IMR-90 (cell line): ENCODE measurements around the gene GSG1L. TPM values are rescaled to one million over a fixed set of nuclear protein-coding genes. Genes with fewer than 3 reads are reported as not detected.

Experiments
- ATAC-seq: fragments of 200-7000 bp; cut with Tn5 transposase; 2 replicates; pipeline ENCODE4 v1.9.1; 2020; ENCODE audit warnings: low read depth, mild to moderate bottlenecking, moderate library complexity
- BruUV-seq: library from RNA; stranded (reverse); fragments of 400-500 nt; replicated peaks from 2 replicates; lab custom pipeline; 2021; lab: Mats Ljungman, UMichigan
- CTCF ChIA-PET: fragments of 300-600 bp; formaldehyde crosslinking; extraction: SDS; loops from one replicate; lab custom pipeline; 2021; ENCODE audit warnings: antibody characterized with exemption; lab: Yijun Ruan, JAX
- POLR2A ChIA-PET: fragments of 300-600 bp; sonication (Branson Sonifier 250); formaldehyde crosslinking; loops from one replicate; lab custom pipeline; 2022; ENCODE audit warnings: antibody characterized with exemption; ENCODE audit not compliant: unreplicated experiment; lab: Charles Lee
- DNase-seq: peaks from one replicate; pipeline ENCODE4 v3.0.0; 2013
- H2AFZ ChIP-seq: replicated peaks from 2 replicates; pipeline ENCODE3; 2013; ENCODE audit warnings: low read length, mild to moderate bottlenecking; ENCODE audit not compliant: poor library complexity
- H2AK5ac ChIP-seq: 2 replicates; pipeline ENCODE4 v1.6.1; 2013; ENCODE audit warnings: low read depth, low read length, inconsistent platforms
- H2AK9ac ChIP-seq: replicated peaks from 2 replicates; pipeline ENCODE3; 2013; ENCODE audit warnings: mild to moderate bottlenecking, low read depth, low read length, moderate library complexity; ENCODE audit not compliant: poor library complexity
- H2BK120ac ChIP-seq: 2 replicates; pipeline ENCODE4 v1.6.1; 2013; ENCODE audit warnings: low read depth, low read length, inconsistent platforms
- H2BK15ac ChIP-seq: 3 replicates; pipeline ENCODE4 v1.6.1; 2013; ENCODE audit warnings: low read depth, low read length, inconsistent platforms
- H2BK20ac ChIP-seq: 2 replicates; pipeline ENCODE4 v1.6.1; 2013; ENCODE audit warnings: low read depth, mild to moderate bottlenecking, inconsistent platforms, low read length, moderate library complexity
- H2BK5ac ChIP-seq: 2 replicates; pipeline ENCODE4 v1.6.1; 2013; ENCODE audit warnings: mild to moderate bottlenecking, low read depth, low read length, inconsistent platforms; ENCODE audit not compliant: poor library complexity, severe bottlenecking
- H3K14ac ChIP-seq: replicated peaks from 2 replicates; pipeline ENCODE4 v1.6.1; 2013; ENCODE audit warnings: low read depth, low read length, inconsistent platforms
- H3K18ac ChIP-seq: 2 replicates; pipeline ENCODE4 v1.6.1; 2013; ENCODE audit warnings: low read depth, low read length, control low read depth
- H3K23ac ChIP-seq: 2 replicates; pipeline ENCODE4 v1.6.1; 2013; ENCODE audit warnings: low read depth, low read length, inconsistent platforms
- H3K27ac ChIP-seq: 2 replicates; pipeline ENCODE4 v1.5.1; 2013; ENCODE audit warnings: mild to moderate bottlenecking, control low read depth, low read length; ENCODE audit not compliant: insufficient read depth
- H3K27me3 ChIP-seq: 2 replicates; pipeline ENCODE4 v1.6.1; 2013; ENCODE audit warnings: low read length; ENCODE audit not compliant: control insufficient read depth, insufficient read depth
- H3K36me3 ChIP-seq: 2 replicates; pipeline ENCODE4 v1.6.1; 2013; ENCODE audit warnings: low read length, mixed read lengths; ENCODE audit not compliant: control insufficient read depth, insufficient read depth
- H3K4ac ChIP-seq: 2 replicates; pipeline ENCODE4 v1.6.1; 2013; ENCODE audit warnings: low read depth, low read length, inconsistent platforms
- H3K4me1 ChIP-seq: 2 replicates; pipeline ENCODE4 v1.6.1; 2013; ENCODE audit warnings: low read length, mixed read lengths; ENCODE audit not compliant: control insufficient read depth, insufficient read depth
- H3K4me2 ChIP-seq: 2 replicates; pipeline ENCODE4 v1.6.1; 2013; ENCODE audit warnings: low read depth, mild to moderate bottlenecking, control low read depth, low read length, moderate library complexity
- H3K4me3 ChIP-seq: 2 replicates; pipeline ENCODE4 v1.5.1; 2013; ENCODE audit warnings: low read depth, mild to moderate bottlenecking, control low read depth, low read length, moderate library complexity; ENCODE audit not compliant: insufficient read depth
- H3K56ac ChIP-seq: 2 replicates; pipeline ENCODE4 v1.6.1; 2013; ENCODE audit warnings: low read length, inconsistent platforms; ENCODE audit not compliant: insufficient read depth; ENCODE audit errors: extremely low read depth
- H3K79me1 ChIP-seq, 2 experiments: 2 replicates each; pipeline ENCODE4 v1.6.1; 2013; ENCODE audit warnings: low read length in 2 of 2, inconsistent platforms in 1 of 2, low read depth in 1 of 2
- H3K9ac ChIP-seq: 2 replicates; pipeline ENCODE4 v1.6.1; 2013; ENCODE audit warnings: low read depth, low read length, control low read depth
- H3K9me1 ChIP-seq: 2 replicates; pipeline ENCODE4 v1.6.1; 2013; ENCODE audit warnings: low read length, inconsistent platforms; ENCODE audit not compliant: insufficient read depth
- H3K9me3 ChIP-seq: 2 replicates; pipeline ENCODE4 v1.6.1; 2013; ENCODE audit warnings: low read length; ENCODE audit not compliant: control insufficient read depth, insufficient read depth
- H4K20me1 ChIP-seq: 2 replicates; pipeline ENCODE4 v1.6.1; 2013; ENCODE audit warnings: low read length, inconsistent platforms; ENCODE audit not compliant: insufficient read depth
- H4K5ac ChIP-seq: 2 replicates; pipeline ENCODE4 v1.6.1; 2013; ENCODE audit warnings: mild to moderate bottlenecking, low read depth, low read length, control low read depth
- H4K8ac ChIP-seq, 2 experiments: 2 replicates each; pipeline ENCODE4 v1.6.1; 2013; ENCODE audit warnings: low read depth in 2 of 2, low read length in 2 of 2, control low read depth in 1 of 2, inconsistent platforms in 1 of 2
- H4K91ac ChIP-seq: 2 replicates; pipeline ENCODE4 v1.6.1; 2013; ENCODE audit warnings: low read depth, low read length, inconsistent platforms; ENCODE audit not compliant: insufficient read depth
- BHLHE40 ChIP-seq: fragments of 150-350 bp; IDR thresholded peaks from 2 replicates; pipeline ENCODE4 v1.6.1; 2016; ENCODE audit warnings: mild to moderate bottlenecking, low read depth, low read length
- CEBPB ChIP-seq: IDR thresholded peaks from 2 replicates; pipeline ENCODE4 v1.6.1; 2012; ENCODE audit warnings: low read depth, low read length, improper control_type of control experiment
- CTCF ChIP-seq: conservative IDR thresholded peaks from 2 replicates; pipeline ENCODE4 v1.5.1; 2012; ENCODE audit warnings: mild to moderate bottlenecking, low read depth, low read length, improper control_type of control experiment
- FOS ChIP-seq: fragments of 150-350 bp; IDR thresholded peaks from 2 replicates; pipeline ENCODE4 v1.6.1; 2016; ENCODE audit warnings: low read depth, low read length
- MAFK ChIP-seq: IDR thresholded peaks from 2 replicates; pipeline ENCODE4 v1.6.1; 2012; ENCODE audit warnings: low read depth, low read length, improper control_type of control experiment
- MAZ ChIP-seq: IDR thresholded peaks from 2 replicates; pipeline ENCODE4 v1.6.1; 2012; ENCODE audit warnings: low read depth, mild to moderate bottlenecking, low read length, improper control_type of control experiment, moderate library complexity, borderline replicate concordance
- MXI1 ChIP-seq: IDR thresholded peaks from 2 replicates; pipeline ENCODE4 v1.6.1; 2012; ENCODE audit warnings: low read depth, mild to moderate bottlenecking, low read length, moderate library complexity, borderline replicate concordance
- NFE2L2 ChIP-seq: fragments of 150-350 bp; IDR thresholded peaks from 2 replicates; pipeline ENCODE4 v1.6.1; 2016; ENCODE audit warnings: low read depth, mild to moderate bottlenecking, low read length
- RAD21 ChIP-seq: IDR thresholded peaks from 2 replicates; pipeline ENCODE4 v1.6.1; 2012; ENCODE audit warnings: low read length, improper control_type of control experiment
- RCOR1 ChIP-seq: IDR thresholded peaks from 2 replicates; pipeline ENCODE4 v1.6.1; 2012; ENCODE audit warnings: mild to moderate bottlenecking, low read length, improper control_type of control experiment; ENCODE audit not compliant: insufficient replicate concordance
- RFX5 ChIP-seq: IDR thresholded peaks from 2 replicates; pipeline ENCODE4 v1.8.0; 2012; ENCODE audit warnings: low read depth, mild to moderate bottlenecking, low read length, moderate library complexity
- WGBS, 2 experiments: methylation state at CpG; one replicate each; pipeline versions ENCODE4 v1.1.5 to v1.1.7; 2013; ENCODE audit warnings: missing lambda C conversion rate in 2 of 2; ENCODE audit not compliant: insufficient read length in 1 of 2; ENCODE audit errors: extremely low coverage in 2 of 2; 5-methylcytosine and 5-hydroxymethylcytosine counted together
- dilution Hi-C: fragments of 300-500 bp; cut with HindIII; formaldehyde crosslinking; loops from one replicate; pipeline ENCODE4 v1.14.3; 2018; ENCODE audit warnings: low sequenced_read_pairs; ENCODE audit not compliant: unreplicated experiment
- in situ Hi-C: fragments of 300-500 bp; cut with MboI; formaldehyde crosslinking; loops from 3 replicates; pipeline ENCODE4 v1.14.3; 2019; ENCODE audit warnings: low sequenced_read_pairs, inconsistent platforms, mixed read lengths
- intact Hi-C: fragments of 100-400 bp; cut with micrococcal nuclease; formaldehyde crosslinking; loops from 2 replicates; pipeline ENCODE4 v1.10.0; 2022
- polyA plus RNA-seq, 3 experiments: library from polyadenylated mRNA; depleted of rRNA; stranded (reverse); fragments of >200 nt; gene quantifications; 2 replicates each; pipeline ENCODE4 v1.2.3, GENCODE V29; 2012; ENCODE audit warnings: low replicate concordance in 1 of 3
- total RNA-seq: library from RNA; depleted of rRNA; stranded (reverse); fragments of >200 nt; gene quantifications from 2 replicates; pipeline ENCODE4 v1.2.3, GENCODE V29; 2012
- TF ChIP-seq, protein P1 (sequence below): fragments of 150-350 bp; IDR thresholded peaks from 2 replicates; pipeline ENCODE4 v1.6.1; 2016; ENCODE audit warnings: low read depth, mild to moderate bottlenecking, low read length, moderate library complexity, borderline replicate concordance
- TF ChIP-seq, protein P2 (sequence below): fragments of 150-350 bp; IDR thresholded peaks from 2 replicates; pipeline ENCODE4 v1.6.1; 2017; ENCODE audit warnings: mild to moderate bottlenecking, antibody characterized with exemption, low read length, low read depth

GSG1L gene
- total and polyA plus RNA-seq, 2 of the 4 experiments (the other 2 are of a cell fraction), result not detected

DNA sequence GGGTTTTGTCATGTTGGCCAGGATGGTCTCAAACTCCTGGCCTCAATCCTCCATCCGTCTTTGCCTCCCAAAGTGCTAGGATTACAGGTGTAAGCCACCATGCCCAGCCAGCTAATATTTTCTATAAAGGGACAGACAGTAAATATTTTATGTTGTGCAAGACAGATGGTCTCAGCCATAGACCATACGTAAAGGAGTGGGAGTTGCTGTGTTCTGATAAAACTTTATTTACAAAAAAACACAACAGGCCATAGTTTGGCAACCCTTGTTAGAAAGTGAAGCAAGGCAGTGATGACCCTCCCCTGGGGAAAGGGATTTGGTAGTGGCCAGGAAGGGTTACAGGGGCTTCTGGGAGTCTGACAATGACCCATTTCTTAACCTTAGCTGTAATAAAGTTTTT is 119.7 kb downstream of the GSG1L start:
- Histone ChIP-seq H3K4me2 (no peak overlapping the region), H4K91ac (no peak overlapping the region), H2AK5ac (no peak overlapping the region), H3K4me3 (no peak overlapping the region), H2AFZ (no peak overlapping the region), H3K4me1 (no peaks in the 10 kb centered on the region), H3K79me1 (no peaks in the 10 kb centered on the region), H3K9ac (no peak overlapping the region), H3K18ac (no peak overlapping the region), H3K27ac (no peak overlapping the region), H3K36me3 (no peaks in the 10 kb centered on the region), H4K8ac (no peak overlapping the region), H2BK5ac (no peak overlapping the region), H2BK15ac (no peak overlapping the region), H2BK20ac (no peak overlapping the region), H3K14ac (no peak overlapping the region), H2AK9ac (no peak overlapping the region), H3K9me3 (no peaks in the 10 kb centered on the region), H2BK120ac (no peak overlapping the region), H4K5ac (no peak overlapping the region), H3K4ac (no peak overlapping the region), H3K23ac (no peak overlapping the region), H4K20me1 (no peaks in the 10 kb centered on the region), H3K27me3 (peaks cover 12% of the 10 kb centered on the region), H3K9me1 (no peaks in the 10 kb centered on the region), H3K56ac (no peak overlapping the region)
- DNase-seq (no peak), ATAC-seq (no peak)
- ChIA-PET CTCF (no interaction called here), POLR2A (no interaction called here)
- BruUV-seq, result no TSS peak
- intact Hi-C loops, result no loop called here
- no CpG with 5 or more reads among the region's 2 CpGs for WGBS, 2 experiments
- in situ Hi-C loops, result no loop called here
- no peak for TF ChIP-seq RFX5
- no peak for TF ChIP-seq BHLHE40
- TF ChIP-seq MXI1, result no peak
- TF ChIP-seq, protein P1, sequence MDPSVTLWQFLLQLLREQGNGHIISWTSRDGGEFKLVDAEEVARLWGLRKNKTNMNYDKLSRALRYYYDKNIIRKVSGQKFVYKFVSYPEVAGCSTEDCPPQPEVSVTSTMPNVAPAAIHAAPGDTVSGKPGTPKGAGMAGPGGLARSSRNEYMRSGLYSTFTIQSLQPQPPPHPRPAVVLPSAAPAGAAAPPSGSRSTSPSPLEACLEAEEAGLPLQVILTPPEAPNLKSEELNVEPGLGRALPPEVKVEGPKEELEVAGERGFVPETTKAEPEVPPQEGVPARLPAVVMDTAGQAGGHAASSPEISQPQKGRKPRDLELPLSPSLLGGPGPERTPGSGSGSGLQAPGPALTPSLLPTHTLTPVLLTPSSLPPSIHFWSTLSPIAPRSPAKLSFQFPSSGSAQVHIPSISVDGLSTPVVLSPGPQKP, result no peak
- TF ChIP-seq RCOR1, result no peak
- no peak for TF ChIP-seq CEBPB
- TF ChIP-seq RAD21, result no peak
- TF ChIP-seq, protein P2, sequence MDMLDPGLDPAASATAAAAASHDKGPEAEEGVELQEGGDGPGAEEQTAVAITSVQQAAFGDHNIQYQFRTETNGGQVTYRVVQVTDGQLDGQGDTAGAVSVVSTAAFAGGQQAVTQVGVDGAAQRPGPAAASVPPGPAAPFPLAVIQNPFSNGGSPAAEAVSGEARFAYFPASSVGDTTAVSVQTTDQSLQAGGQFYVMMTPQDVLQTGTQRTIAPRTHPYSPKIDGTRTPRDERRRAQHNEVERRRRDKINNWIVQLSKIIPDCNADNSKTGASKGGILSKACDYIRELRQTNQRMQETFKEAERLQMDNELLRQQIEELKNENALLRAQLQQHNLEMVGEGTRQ, result no peak
- no peak for TF ChIP-seq CTCF
- TF ChIP-seq MAFK, result no peak
- TF ChIP-seq MAZ, result no peak
- TF ChIP-seq FOS, result no peak
- no peak for TF ChIP-seq NFE2L2
- dilution Hi-C loops, result no loop called here
